MM.1S (cell line): ENCODE results near the gene PAGE4.

Experiments
- DNase-seq: peaks from one replicate; pipeline ENCODE4 v3.0.0-alpha.2; 2015
- H2AFZ ChIP-seq: fragments of 300-600 bp; sonication (generic); 2 replicates; pipeline ENCODE4 v1.6.0; 2016; ENCODE audit warnings: antibody characterized with exemption, low read length
- H3F3A ChIP-seq: fragments of 300-600 bp; sonication (generic); 2 replicates; pipeline ENCODE4 v1.6.1; 2016; ENCODE audit warnings: mild to moderate bottlenecking, antibody characterized with exemption, low read length, moderate library complexity, mixed read lengths; ENCODE audit not compliant: insufficient read depth
- H3K27ac ChIP-seq: fragments of 300-600 bp; sonication (generic); 2 replicates; pipeline ENCODE4 v1.5.1; 2016; ENCODE audit warnings: mild to moderate bottlenecking, low read length
- H3K27me3 ChIP-seq: fragments of 300-600 bp; sonication (generic); replicated peaks from 2 replicates; pipeline ENCODE4 v1.6.0; 2016; ENCODE audit warnings: low read length; ENCODE audit not compliant: insufficient read depth
- H3K36me3 ChIP-seq: fragments of 300-600 bp; sonication (generic); replicated peaks from 2 replicates; pipeline ENCODE4 v1.6.1; 2016; ENCODE audit warnings: mild to moderate bottlenecking, low read length, mixed read lengths; ENCODE audit not compliant: insufficient read depth
- H3K4me1 ChIP-seq: fragments of 300-600 bp; sonication (generic); 2 replicates; pipeline ENCODE4 v1.6.1; 2016; ENCODE audit warnings: low read length, mixed read lengths
- H3K4me2 ChIP-seq: fragments of 300-600 bp; sonication (generic); 2 replicates; pipeline ENCODE4 v1.6.0; 2016; ENCODE audit warnings: low read depth, low read length
- H3K4me3 ChIP-seq: fragments of 300-600 bp; sonication (generic); 2 replicates; pipeline ENCODE4 v1.5.1; 2016; ENCODE audit warnings: low read length, mixed read lengths
- H3K79me2 ChIP-seq: fragments of 300-600 bp; sonication (generic); 2 replicates; pipeline ENCODE4 v1.6.1; 2016; ENCODE audit warnings: mixed run types, low read length, mixed read lengths
- H3K9ac ChIP-seq: fragments of 300-600 bp; sonication (generic); 2 replicates; pipeline ENCODE4 v1.6.1; 2016; ENCODE audit warnings: low read length, mixed read lengths
- H3K9me2 ChIP-seq: fragments of 300-600 bp; sonication (generic); replicated peaks from 2 replicates; pipeline ENCODE4 v1.6.1; 2016; ENCODE audit warnings: mild to moderate bottlenecking, low read length, mixed read lengths; ENCODE audit not compliant: insufficient read depth
- H3K9me3 ChIP-seq: fragments of 300-600 bp; sonication (generic); replicated peaks from 2 replicates; pipeline ENCODE4 v1.6.1; 2016; ENCODE audit warnings: mild to moderate bottlenecking, low read length, mixed read lengths; ENCODE audit not compliant: insufficient read depth
- H4K20me1 ChIP-seq: fragments of 300-600 bp; sonication (generic); 2 replicates; pipeline ENCODE4 v1.6.1; 2016; ENCODE audit warnings: mild to moderate bottlenecking, low read length, moderate library complexity, mixed read lengths; ENCODE audit not compliant: insufficient read depth
- CTCF ChIP-seq: fragments of 300-600 bp; sonication (generic); IDR thresholded peaks from 2 replicates; pipeline ENCODE4 v1.5.1; 2016; ENCODE audit warnings: antibody characterized with exemption, low read length, mixed read lengths
- EZH2 ChIP-seq: fragments of 300-600 bp; sonication (generic); optimal IDR thresholded peaks from 2 replicates; pipeline ENCODE3; 2017; ENCODE audit warnings: low read depth, mild to moderate bottlenecking, antibody characterized with exemption, low read length, mixed read lengths
- EZH2phosphoT487 ChIP-seq: fragments of 300-600 bp; sonication (generic); IDR thresholded peaks from 2 replicates; pipeline ENCODE4 v1.6.1; 2018; ENCODE audit warnings: antibody characterized with exemption, low read length

The PAGE4 gene

DNA sequence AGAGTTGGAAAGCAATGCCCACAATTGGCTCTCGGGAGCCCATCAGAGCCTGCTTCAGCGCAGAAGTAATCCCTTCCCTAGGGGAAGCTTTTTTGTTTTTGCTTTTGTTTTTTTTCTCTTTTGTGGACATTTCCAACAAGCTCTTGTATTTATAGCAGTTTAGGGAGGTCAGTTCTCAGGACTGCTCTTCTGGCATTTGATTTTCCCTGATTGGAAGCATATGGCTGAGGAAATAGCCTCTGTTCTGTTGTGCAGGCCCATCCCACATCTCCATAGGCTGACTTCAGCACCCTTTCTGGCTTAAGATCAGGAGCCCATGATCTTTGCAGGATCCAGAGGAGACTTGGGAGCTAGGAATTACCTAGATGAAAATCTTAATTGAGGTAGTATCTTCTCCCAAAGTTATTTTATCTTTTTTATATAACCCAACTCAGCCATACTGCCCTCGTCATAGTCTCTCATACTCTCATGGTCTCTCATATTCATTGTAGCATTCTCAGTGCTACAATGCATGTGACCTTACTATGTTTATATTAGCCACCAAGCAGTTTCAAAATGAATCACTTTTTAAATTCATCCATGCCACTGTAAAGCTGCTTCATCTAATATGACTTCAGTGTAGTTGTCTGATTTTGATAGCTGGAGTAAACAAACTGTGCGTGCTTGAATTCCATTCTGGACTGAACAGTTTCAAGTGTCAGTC is 16.7 kb downstream of the PAGE4 start:
- Histone ChIP-seq H3K27me3 (no peaks in the 10 kb centered on the region), H3K4me2 (no peak overlapping the region), H3K4me1 (peaks cover 27% of the 10 kb centered on the region), H2AFZ (no peak overlapping the region), H3K79me2 (no peaks in the 10 kb centered on the region), H3K9me3 (no peaks in the 10 kb centered on the region), H3K36me3 (no peaks in the 10 kb centered on the region), H3K9me2 (no peaks in the 10 kb centered on the region), H3K4me3 (no peak overlapping the region), H3F3A (peaks cover 4% of the 10 kb centered on the region; the same call in 1 of the 2 replicates), H4K20me1 (no peaks in the 10 kb centered on the region), H3K9ac (no peak overlapping the region), H3K27ac (no peak overlapping the region)
- no peak for DNase-seq
- no peak for TF ChIP-seq CTCF
- no peak for TF ChIP-seq EZH2phosphoT487
- TF ChIP-seq EZH2: no peak

DNA sequence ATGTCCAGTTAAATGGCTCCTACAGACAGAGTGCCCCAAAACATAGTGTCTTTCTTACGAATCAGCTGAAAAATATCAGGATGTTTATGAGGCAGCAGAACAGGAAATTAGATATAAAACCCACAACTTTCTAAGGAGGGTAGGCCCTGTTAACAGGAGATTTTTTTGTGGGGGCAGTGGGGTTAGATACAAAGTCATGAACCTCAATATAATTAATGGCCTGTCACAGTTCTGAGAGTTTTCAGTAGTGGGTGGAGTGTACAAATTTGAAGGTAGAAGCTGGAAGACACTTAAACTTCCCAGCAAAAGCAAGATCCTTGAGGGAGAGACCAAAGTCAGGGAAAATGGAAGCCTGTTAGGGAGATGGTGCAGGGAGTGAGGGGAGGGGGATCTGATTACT is 17.4 kb downstream of the PAGE4 start:
- no peak overlapping the region for H3K4me3 ChIP-seq
- no peak overlapping the region for H3K4me2 ChIP-seq
- H3K4me1 ChIP-seq: peaks cover 31% of the 10 kb centered on the region
- H3K79me2 ChIP-seq: no peaks in the 10 kb centered on the region
- no peak overlapping the region for H3K27ac ChIP-seq
- no peak for DNase-seq
- TF ChIP-seq CTCF (no peak), EZH2 (no peak), EZH2phosphoT487 (no peak)
- no peaks in the 10 kb centered on the region for H3K9me3 ChIP-seq
- H3K36me3 ChIP-seq: no peaks in the 10 kb centered on the region
- H3K27me3 ChIP-seq: no peaks in the 10 kb centered on the region
- H3F3A ChIP-seq: peaks cover 9% of the 10 kb centered on the region; the same call in 1 of the 2 replicates
- H3K9me2 ChIP-seq: no peaks in the 10 kb centered on the region
- H4K20me1 ChIP-seq: no peaks in the 10 kb centered on the region
- no peak overlapping the region for H2AFZ ChIP-seq
- H3K9ac ChIP-seq: no peak overlapping the region

- TF ChIP-seq EZH2 (no peak), CTCF (no peak), EZH2phosphoT487 (no peak)
- no peak overlapping the region for H3K4me3 ChIP-seq
- H3K79me2 ChIP-seq: no peaks in the 10 kb centered on the region
- peaks cover 36% of the 10 kb centered on the region for H3K4me1 ChIP-seq
- no peak overlapping the region for H3K9ac ChIP-seq
- no peak overlapping the region for H2AFZ ChIP-seq
- DNase-seq: no peak
- no peaks in the 10 kb centered on the region for H3K9me3 ChIP-seq
- H3K27me3 ChIP-seq: no peaks in the 10 kb centered on the region
- H3K27ac ChIP-seq: no peak overlapping the region
- H3K9me2 ChIP-seq: no peaks in the 10 kb centered on the region
- no peaks in the 10 kb centered on the region for H3K36me3 ChIP-seq
- H4K20me1 ChIP-seq: no peaks in the 10 kb centered on the region
- H3F3A ChIP-seq: peaks cover 11% of the 10 kb centered on the region; the same call in 1 of the 2 replicates
- H3K4me2 ChIP-seq: no peak overlapping the region
These were observed 19.2 kb downstream of the PAGE4 start for GRCh38 chrX:49848275-49848674.
